Lower leg skin (tissue), 4 donors: ENCODE data around the gene COL2A1. TPM values are rescaled to one million over a fixed set of nuclear protein-coding genes. Genes with fewer than 3 reads are reported as not detected.

Experiments
- DNase-seq, 2 donors: peaks; one replicate each; pipeline ENCODE4 v3.0.0-alpha.2; 2019; ENCODE audit warnings: low spot score in 2 of 2
- H3K4me3 ChIP-seq: fragments of 200-600 bp; sonication (generic); 2 replicates; pipeline ENCODE4 v1.5.1; 2017; ENCODE audit warnings: mild to moderate bottlenecking, low read depth; ENCODE audit not compliant: poor library complexity, severe bottlenecking
- POLR2A ChIP-seq, 2 donors: fragments of 450-650 bp; IDR thresholded peaks; one replicate each; pipeline ENCODE4 v1.6.1; 2016 to 2017; ENCODE audit warnings: antibody characterized with exemption in 2 of 2, mild to moderate bottlenecking in 1 of 2, moderate library complexity in 1 of 2
- WGBS, 2 donors: methylation state at CpG; one replicate each; pipeline ENCODE4 v1.1.5; 2018; 5-methylcytosine and 5-hydroxymethylcytosine counted together
- intact Hi-C: fragments of 100-400 bp; cut with DNase I; formaldehyde crosslinking; loops from one replicate; pipeline ENCODE4 v1.15.0; 2023; ENCODE audit warnings: low total_unique reads
- total RNA-seq, 4 donors: library from RNA; depleted of rRNA; stranded (reverse); fragments of >200 nt; gene quantifications; one replicate each; pipeline ENCODE4 v1.1.0, GENCODE V29; 2016
- TF ChIP-seq, protein P1 (sequence below), 3 donors: fragments of 450-650 bp; IDR thresholded peaks; one replicate each; pipeline ENCODE4 v1.5.1; 2016; ENCODE audit warnings: antibody characterized with exemption in 3 of 3, mild to moderate bottlenecking in 3 of 3, moderate library complexity in 2 of 3

Gene COL2A1
- total RNA-seq, 4 donors from 2014 or later = 0.07 to 0.26 TPM; not detected in 2

DNA sequence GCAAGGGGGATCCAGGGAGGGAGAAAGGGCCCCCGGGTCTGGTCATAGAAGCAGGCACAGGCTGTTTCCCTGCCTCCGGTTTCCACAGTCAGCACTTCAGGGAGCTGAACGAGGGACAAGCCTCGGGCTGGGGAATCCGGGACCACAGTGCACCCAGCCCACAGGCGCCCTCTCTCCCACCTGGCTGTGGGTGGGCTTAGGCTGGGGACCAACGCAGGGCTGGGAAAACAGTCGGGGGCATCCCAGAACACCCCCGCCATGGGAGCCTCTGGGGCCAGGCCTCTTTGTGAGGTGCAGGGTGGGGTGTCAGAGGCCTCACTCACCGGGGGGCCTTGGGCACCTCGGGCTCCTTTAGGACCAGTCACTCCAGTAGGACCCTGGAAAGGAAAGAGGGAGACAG lies 24.6 kb downstream of the COL2A1 start:
- no peak overlapping the region for H3K4me3 ChIP-seq
- intact Hi-C loops = no loop called here
- no peak for TF ChIP-seq POLR2A (IDR thresholded peaks at IDR 0.05)
- TF ChIP-seq, protein P1, sequence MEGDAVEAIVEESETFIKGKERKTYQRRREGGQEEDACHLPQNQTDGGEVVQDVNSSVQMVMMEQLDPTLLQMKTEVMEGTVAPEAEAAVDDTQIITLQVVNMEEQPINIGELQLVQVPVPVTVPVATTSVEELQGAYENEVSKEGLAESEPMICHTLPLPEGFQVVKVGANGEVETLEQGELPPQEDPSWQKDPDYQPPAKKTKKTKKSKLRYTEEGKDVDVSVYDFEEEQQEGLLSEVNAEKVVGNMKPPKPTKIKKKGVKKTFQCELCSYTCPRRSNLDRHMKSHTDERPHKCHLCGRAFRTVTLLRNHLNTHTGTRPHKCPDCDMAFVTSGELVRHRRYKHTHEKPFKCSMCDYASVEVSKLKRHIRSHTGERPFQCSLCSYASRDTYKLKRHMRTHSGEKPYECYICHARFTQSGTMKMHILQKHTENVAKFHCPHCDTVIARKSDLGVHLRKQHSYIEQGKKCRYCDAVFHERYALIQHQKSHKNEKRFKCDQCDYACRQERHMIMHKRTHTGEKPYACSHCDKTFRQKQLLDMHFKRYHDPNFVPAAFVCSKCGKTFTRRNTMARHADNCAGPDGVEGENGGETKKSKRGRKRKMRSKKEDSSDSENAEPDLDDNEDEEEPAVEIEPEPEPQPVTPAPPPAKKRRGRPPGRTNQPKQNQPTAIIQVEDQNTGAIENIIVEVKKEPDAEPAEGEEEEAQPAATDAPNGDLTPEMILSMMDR (IDR thresholded peaks at IDR 0.05) = no peak
- 86 to 89% methylated on average over 11 of the region's 11 CpGs for WGBS, 2 donors
- DNase-seq = no peak

DNA sequence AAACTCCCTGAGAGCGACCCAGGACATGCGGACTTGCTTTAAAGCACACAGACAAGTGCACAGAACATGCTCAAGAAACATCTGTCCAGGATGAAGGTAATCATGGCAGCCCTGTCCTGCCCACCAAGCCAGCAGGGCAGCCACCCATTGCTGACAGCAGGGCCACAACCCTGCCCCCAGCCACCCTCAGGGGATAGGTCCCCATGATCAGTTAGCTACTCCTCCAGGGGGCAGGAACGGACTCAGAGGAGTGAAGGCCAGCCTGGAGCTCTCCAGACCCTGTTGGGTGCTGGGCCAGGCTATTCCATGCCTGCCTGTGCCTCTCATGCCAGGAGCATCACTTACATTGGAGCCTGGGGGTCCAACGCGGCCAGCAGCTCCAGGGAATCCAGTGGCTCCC lies 25.1 kb downstream of the COL2A1 start:
- 86 to 92% methylated on average over 3 to 5 of the region's 5 CpGs for WGBS, 2 donors
- H3K4me3 ChIP-seq = no peak overlapping the region
- no peak for TF ChIP-seq POLR2A (IDR thresholded peaks at IDR 0.05)
- TF ChIP-seq, protein P1 (IDR thresholded peaks at IDR 0.05) = no peak
- intact Hi-C loops = no loop called here
- no peak for DNase-seq

DNA sequence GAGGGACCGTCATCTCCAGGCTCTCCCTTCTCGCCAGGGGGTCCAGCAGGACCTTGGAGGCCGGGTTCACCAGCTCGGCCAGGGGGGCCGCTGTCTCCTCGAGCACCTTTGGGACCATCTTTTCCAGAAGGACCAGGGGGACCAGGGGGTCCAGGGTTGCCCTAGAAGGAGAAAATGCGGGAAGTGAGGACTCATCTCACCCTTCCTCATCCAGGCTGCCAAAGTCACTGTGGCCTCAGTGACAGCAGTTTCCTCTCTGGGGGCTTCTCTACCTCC lies 25.7 kb downstream of the COL2A1 start:
- H3K4me3 ChIP-seq = no peak overlapping the region
- 86 to 87% methylated on average over 7 of the region's 7 CpGs for WGBS, 2 donors
- no peak for TF ChIP-seq POLR2A (IDR thresholded peaks at IDR 0.05)
- TF ChIP-seq, protein P1 (IDR thresholded peaks at IDR 0.05) = no peak
- intact Hi-C loops = no loop called here
- DNase-seq = no peak

DNA sequence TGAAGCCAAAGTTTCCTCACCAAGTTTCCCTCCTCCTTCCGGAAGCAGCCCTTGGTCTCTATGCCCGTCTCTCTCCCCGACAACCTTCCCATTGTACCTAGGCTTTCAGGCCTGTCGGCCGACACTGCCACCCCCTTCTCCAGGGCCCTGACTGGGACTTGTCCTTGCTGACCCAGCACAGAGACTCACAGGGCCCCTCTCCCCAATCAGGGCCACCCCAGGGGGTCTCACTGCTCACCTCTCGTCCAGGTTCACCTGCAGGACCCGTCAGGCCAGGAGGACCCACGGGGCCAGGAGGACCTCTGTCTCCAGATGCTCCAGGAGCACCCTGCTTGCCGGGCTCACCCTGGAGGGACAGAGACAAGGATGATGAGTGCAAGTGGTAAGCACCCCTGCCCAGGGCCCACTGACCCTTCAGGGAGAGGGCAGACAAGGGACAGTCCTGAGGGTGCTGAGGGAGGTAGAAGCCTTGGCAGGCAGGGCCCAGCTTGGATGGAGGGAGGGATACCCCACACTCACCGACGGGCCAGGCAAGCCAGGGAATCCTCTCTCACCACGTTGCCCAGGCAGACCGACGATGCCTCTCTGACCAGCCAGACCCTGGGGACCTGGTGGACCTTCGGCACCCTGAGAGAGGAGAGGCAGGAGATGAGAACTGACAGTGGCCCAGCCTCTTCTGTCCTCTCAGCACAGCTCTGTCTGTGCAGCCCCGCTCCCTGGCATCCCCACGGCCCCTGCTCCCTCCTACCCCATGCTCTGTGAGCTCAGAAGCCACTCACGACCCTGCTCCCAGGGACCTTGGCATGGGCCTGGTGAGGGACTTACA lies 26.3 kb downstream of the COL2A1 start:
- no peak for DNase-seq
- H3K4me3 ChIP-seq = no peak overlapping the region
- 82 to 94% methylated on average over 16 to 17 of the region's 18 CpGs for WGBS, 2 donors
- TF ChIP-seq, protein P1 (IDR thresholded peaks at IDR 0.05) = no peak
- no peak for TF ChIP-seq POLR2A (IDR thresholded peaks at IDR 0.05)
- intact Hi-C loops = no loop called here

DNA sequence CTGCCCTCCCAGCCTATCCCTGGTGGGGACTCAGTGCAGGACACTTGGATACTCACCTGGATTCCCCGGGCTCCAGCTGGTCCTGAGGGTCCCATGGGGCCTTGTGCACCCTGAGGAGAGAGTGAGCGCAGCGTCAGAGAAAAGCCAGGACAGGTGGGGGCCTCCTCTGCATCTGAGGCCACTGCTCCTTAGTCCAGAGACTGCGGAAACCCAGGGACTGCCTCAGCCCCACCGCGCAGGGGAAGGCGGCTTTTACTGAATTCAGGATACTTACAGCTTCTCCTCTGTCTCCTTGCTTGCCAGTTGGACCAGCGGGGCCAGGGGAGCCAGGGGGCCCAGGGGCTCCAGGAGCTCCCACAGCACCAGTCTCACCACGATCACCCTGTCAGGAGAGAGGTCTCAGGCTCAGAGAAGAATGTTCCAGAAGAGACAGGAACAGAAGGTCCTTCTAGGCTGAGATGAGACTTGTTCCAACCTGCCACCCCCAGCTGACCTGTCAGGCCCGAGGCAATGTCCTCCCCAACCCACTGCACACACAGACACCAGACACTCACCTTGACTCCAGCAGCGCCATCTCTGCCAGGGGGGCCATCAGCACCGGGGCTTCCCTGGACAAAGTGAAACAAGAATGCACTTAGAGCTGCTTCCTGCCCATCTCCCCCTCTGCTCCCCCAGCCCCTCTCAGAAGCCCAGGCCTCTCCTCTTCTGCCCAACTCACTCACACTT lies 27.1 kb downstream of the COL2A1 start:
- 78 to 84% methylated on average over 12 of the region's 12 CpGs for WGBS, 2 donors
- H3K4me3 ChIP-seq = no peak overlapping the region
- intact Hi-C loops = no loop called here
- no peak for DNase-seq
- TF ChIP-seq, protein P1 (IDR thresholded peaks at IDR 0.05) = no peak
- no peak for TF ChIP-seq POLR2A (IDR thresholded peaks at IDR 0.05)
